GM21423 (cell line): ENCODE results near the gene ELL2.
"Not testable (repeated sequence)": the region's sequence is repeated elsewhere in the genome, so short reads cannot be mapped to it uniquely, and the experiment has no call there.

Source experiments
- ATAC-seq: cut with Tn5 transposase; IDR thresholded peaks from one replicate; pipeline ENCODE4 v1.9.1; 2021; ENCODE audit warnings: mild to moderate bottlenecking, moderate library complexity; ENCODE audit not compliant: unreplicated experiment

ELL2 gene

GRCh38 chr5:95841914-95842812, 119.5 kb downstream of the ELL2 start:
- no peak for ATAC-seq

GRCh38 chr5:95840956-95841705, 120.5 kb downstream of the ELL2 start:
- no peak for ATAC-seq

- ATAC-seq = no peak
These were observed 122.0 kb downstream of the ELL2 start for GRCh38 chr5:95839658-95840057.

- ATAC-seq = no peak
These were observed 123.1 kb downstream of the ELL2 start for GRCh38 chr5:95838556-95838955.

- no peak for ATAC-seq
These were observed 123.6 kb downstream of the ELL2 start for GRCh38 chr5:95838001-95838520.

- no peak for ATAC-seq
These were observed 124.2 kb downstream of the ELL2 start for GRCh38 chr5:95837492-95837891.

- ATAC-seq = not testable (repeated sequence)
These were observed 124.7 kb downstream of the ELL2 start for GRCh38 chr5:95836971-95837370.

- ATAC-seq = no peak
These were observed 125.1 kb downstream of the ELL2 start for GRCh38 chr5:95836544-95836943.

- no peak for ATAC-seq
These were observed 125.8 kb downstream of the ELL2 start for GRCh38 chr5:95835682-95836385.
